ENCODE results near the gene RNF220. TPM values are rescaled to one million over a fixed set of nuclear protein-coding genes. Genes with fewer than 3 reads are reported as not detected.

Gene RNF220
- total RNA-seq, 1 experiment from 2014 or later, result 66.6 TPM

DNA sequence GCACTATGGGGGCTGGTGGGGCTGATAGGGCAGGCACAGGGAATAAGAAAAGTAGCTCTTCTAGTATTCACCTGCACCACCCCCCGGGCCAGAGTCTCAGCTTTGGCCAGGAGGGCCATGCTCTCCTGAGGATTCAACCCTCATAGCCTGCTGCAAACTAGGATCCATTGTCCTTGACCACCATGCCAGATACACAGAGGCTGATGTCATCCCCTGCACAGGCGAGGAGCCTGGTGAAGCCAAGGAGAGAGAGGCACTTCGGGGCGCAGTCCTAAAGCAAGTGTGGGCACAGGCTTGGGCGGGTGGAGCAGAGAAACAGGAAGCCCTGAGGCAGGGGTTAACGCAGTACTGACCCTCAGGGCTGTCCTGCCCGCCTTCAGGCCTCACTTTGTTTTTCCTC is 239.8 kb downstream of the RNF220 start:
- Histone ChIP-seq H3K9me2 (replicated peaks; ENCODE audit: low read length) (no peaks in the 10 kb centered on the region), H3F3A (ENCODE audit: low read length, unreplicated experiment) (no peaks in the 10 kb centered on the region), H3K9ac (ENCODE audit: low read length) (no peak overlapping the region), H3K9me3 (ENCODE audit: low read length) (no peaks in the 10 kb centered on the region), H3K4me3 (ENCODE audit: low read length) (no peak overlapping the region), H3K27ac (ENCODE audit: low read length) (no peak overlapping the region), H3K79me2 (ENCODE audit: low read length) (no peaks in the 10 kb centered on the region), H4K20me1 (ENCODE audit: low read length) (no peaks in the 10 kb centered on the region), H3K36me3 (ENCODE audit: low read depth, low read length) (peaks cover 6% of the 10 kb centered on the region; the same call in 1 of the 2 replicates), H3K4me1 (ENCODE audit: insufficient read depth, low read length) (no peaks in the 10 kb centered on the region), H3K27me3 (ENCODE audit: low read length) (no peaks in the 10 kb centered on the region), H2AFZ (ENCODE audit: low read length) (no peak overlapping the region), H3K4me2 (ENCODE audit: low read length) (no peak overlapping the region)
- DNase-seq (no peak), ATAC-seq (no peak)
- no TSS peak for BruUV-seq (replicated peaks)
- CTCF ChIA-PET, result no interaction called here
- intact Hi-C loops (cut with micrococcal nuclease), result no loop called here
- no peak for TF ChIP-seq EZH2 (IDR thresholded peaks at IDR 0.05; ENCODE audit: low read length, unreplicated experiment)
- POLR2A ChIA-PET (ENCODE audit: unreplicated experiment), result no interaction called here

DNA sequence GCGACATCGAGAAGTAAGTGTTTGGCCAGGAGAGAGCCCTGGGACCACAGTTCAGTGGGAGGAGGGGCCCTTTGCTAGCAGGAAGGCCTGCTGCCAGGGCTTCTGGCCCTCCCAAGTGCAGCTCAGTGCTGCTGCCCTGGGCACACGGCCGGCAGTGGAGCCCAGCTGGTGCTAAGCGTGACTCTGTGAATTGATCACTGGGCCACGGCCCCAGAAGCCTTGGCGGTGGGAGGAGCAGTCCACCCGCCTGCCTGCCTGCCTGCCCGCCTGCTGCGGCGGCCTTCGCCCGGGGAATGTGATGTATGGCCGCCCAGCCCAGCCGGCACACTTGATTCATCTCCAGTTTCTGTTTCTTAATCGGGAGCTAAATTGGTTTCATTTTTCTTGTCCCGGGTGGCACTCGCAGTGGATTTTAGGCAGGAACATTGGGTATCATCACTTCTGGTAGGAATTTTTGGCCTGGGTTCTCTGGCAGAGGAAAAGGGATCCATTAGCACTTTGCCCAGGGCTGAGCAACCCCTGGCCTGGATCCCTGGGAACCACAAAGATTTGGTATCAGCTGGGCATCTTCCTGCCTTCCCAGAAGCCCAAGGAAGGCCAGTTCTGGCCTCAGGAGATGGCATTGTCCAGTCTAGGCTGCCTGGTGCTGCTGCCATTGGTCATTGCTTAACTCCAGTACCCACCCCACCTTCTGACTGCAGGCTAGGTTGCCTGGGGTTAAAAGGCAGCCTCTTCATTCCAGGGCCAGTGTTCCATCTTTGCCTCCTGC is 240.6 kb downstream of the RNF220 start:
- no peaks in the 10 kb centered on the region for H3K9me2 ChIP-seq (replicated peaks; ENCODE audit: low read length)
- ATAC-seq (no peak), DNase-seq (no peak)
- ChIA-PET CTCF (no interaction called here), POLR2A (ENCODE audit: unreplicated experiment) (no interaction called here)
- no peaks in the 10 kb centered on the region for H3K4me1 ChIP-seq (ENCODE audit: insufficient read depth, low read length)
- H3K27ac ChIP-seq (ENCODE audit: low read length), result no peak overlapping the region
- H3K36me3 ChIP-seq (ENCODE audit: low read depth, low read length), result peaks cover 14% of the 10 kb centered on the region; the same call in 1 of the 2 replicates
- no TSS peak for BruUV-seq (replicated peaks)
- H4K20me1 ChIP-seq (ENCODE audit: low read length), result no peaks in the 10 kb centered on the region
- H3K79me2 ChIP-seq (ENCODE audit: low read length), result no peaks in the 10 kb centered on the region
- H3K27me3 ChIP-seq (ENCODE audit: low read length), result no peaks in the 10 kb centered on the region
- H3F3A ChIP-seq (ENCODE audit: low read length, unreplicated experiment), result no peaks in the 10 kb centered on the region
- H3K9ac ChIP-seq (ENCODE audit: low read length), result no peak overlapping the region
- H3K4me2 ChIP-seq (ENCODE audit: low read length), result no peak overlapping the region
- TF ChIP-seq, protein P1, sequence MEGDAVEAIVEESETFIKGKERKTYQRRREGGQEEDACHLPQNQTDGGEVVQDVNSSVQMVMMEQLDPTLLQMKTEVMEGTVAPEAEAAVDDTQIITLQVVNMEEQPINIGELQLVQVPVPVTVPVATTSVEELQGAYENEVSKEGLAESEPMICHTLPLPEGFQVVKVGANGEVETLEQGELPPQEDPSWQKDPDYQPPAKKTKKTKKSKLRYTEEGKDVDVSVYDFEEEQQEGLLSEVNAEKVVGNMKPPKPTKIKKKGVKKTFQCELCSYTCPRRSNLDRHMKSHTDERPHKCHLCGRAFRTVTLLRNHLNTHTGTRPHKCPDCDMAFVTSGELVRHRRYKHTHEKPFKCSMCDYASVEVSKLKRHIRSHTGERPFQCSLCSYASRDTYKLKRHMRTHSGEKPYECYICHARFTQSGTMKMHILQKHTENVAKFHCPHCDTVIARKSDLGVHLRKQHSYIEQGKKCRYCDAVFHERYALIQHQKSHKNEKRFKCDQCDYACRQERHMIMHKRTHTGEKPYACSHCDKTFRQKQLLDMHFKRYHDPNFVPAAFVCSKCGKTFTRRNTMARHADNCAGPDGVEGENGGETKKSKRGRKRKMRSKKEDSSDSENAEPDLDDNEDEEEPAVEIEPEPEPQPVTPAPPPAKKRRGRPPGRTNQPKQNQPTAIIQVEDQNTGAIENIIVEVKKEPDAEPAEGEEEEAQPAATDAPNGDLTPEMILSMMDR (conservative IDR thresholded peaks at IDR 0.05; ENCODE audit: low read depth, low read length), result no peak
- TF ChIP-seq EZH2 (IDR thresholded peaks at IDR 0.05; ENCODE audit: low read length, unreplicated experiment), result no peak
- TF ChIP-seq EZH2phosphoT487 (IDR thresholded peaks at IDR 0.05; ENCODE audit: borderline replicate concordance, low read length), result no peak
- no peak overlapping the region for H3K4me3 ChIP-seq (ENCODE audit: low read length)
- no peak overlapping the region for H2AFZ ChIP-seq (ENCODE audit: low read length)
- intact Hi-C loops (cut with micrococcal nuclease), result no loop called here
- no peaks in the 10 kb centered on the region for H3K9me3 ChIP-seq (ENCODE audit: low read length)

DNA sequence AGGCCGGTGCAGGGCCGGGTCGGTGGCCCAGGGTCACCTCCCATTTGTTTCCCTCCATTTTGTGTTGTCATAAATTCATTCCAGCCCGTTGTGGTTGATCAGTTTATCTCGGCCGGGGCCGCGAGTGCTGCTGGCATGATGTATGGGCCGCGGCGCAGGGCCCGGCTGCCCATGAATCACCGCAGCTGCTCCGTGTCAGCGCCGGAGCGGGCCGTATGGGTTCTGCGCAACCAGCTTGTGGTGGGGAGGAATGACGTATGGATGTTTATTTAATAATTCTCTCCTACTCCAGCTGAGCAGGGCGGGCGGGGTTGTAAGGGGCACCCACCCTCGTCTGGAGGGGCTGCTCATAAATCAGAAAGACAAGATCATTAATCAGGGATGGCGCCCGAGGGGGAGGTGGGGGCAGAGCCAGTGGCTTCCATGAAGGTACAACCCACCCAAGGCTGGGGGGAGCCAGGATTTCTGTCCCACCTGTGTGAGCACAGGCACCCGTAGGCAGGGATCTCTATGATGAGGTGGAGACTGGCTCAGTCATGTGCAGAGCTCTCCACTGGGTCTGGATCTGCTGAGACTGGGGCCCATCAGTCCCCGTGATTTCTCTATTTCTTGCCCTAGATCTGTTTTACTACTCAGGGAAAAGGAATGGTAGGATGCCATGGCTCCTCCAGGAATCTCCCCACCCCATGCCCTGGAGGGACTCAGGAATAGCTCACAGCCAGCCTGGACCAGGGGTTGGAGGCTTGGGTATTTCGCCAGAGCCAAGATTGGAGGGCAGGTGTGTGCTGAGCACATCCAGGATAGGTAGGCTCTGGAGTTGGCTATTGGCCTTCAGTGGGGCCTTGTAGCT is 241.4 kb downstream of the RNF220 start:
- H3K36me3 ChIP-seq (ENCODE audit: low read depth, low read length), result peaks cover 13% of the 10 kb centered on the region; the same call in 1 of the 2 replicates
- no peak for DNase-seq

More for the DNA sequence above, 241.4 kb downstream of the RNF220 start:
- Histone ChIP-seq H3K9me3 (ENCODE audit: low read length) (no peaks in the 10 kb centered on the region), H3K79me2 (ENCODE audit: low read length) (no peaks in the 10 kb centered on the region), H4K20me1 (ENCODE audit: low read length) (no peaks in the 10 kb centered on the region), H3K4me2 (ENCODE audit: low read length) (no peak overlapping the region), H3K27ac (ENCODE audit: low read length) (no peak overlapping the region), H3K4me3 (ENCODE audit: low read length) (no peak overlapping the region), H2AFZ (ENCODE audit: low read length) (no peak overlapping the region), H3K9ac (ENCODE audit: low read length) (no peak overlapping the region), H3K4me1 (ENCODE audit: insufficient read depth, low read length) (no peaks in the 10 kb centered on the region), H3K27me3 (ENCODE audit: low read length) (no peaks in the 10 kb centered on the region), H3F3A (ENCODE audit: low read length, unreplicated experiment) (no peaks in the 10 kb centered on the region), H3K9me2 (replicated peaks; ENCODE audit: low read length) (no peaks in the 10 kb centered on the region)
- ChIA-PET POLR2A (ENCODE audit: unreplicated experiment) (no interaction called here), CTCF (no interaction called here)
- no peak for TF ChIP-seq EZH2 (IDR thresholded peaks at IDR 0.05; ENCODE audit: low read length, unreplicated experiment)
- TF ChIP-seq, protein P1 (conservative IDR thresholded peaks at IDR 0.05; ENCODE audit: low read depth, low read length), result no peak
- TF ChIP-seq EZH2phosphoT487 (IDR thresholded peaks at IDR 0.05; ENCODE audit: borderline replicate concordance, low read length), result no peak
- ATAC-seq, result no peak
- no TSS peak for BruUV-seq (replicated peaks)
- intact Hi-C loops (cut with micrococcal nuclease), result no loop called here
